NCI-H1048 (cell line): ENCODE measurements around the gene DGCR2.
"Not testable (repeated sequence)": the region's sequence is repeated elsewhere in the genome, so short reads cannot be mapped to it uniquely, and the experiment has no call there.

Source experiments
- DNase-seq: peaks from one replicate; lab custom pipeline; 2025; lab: John Stamatoyannopoulos, UW

DGCR2 gene

DNA sequence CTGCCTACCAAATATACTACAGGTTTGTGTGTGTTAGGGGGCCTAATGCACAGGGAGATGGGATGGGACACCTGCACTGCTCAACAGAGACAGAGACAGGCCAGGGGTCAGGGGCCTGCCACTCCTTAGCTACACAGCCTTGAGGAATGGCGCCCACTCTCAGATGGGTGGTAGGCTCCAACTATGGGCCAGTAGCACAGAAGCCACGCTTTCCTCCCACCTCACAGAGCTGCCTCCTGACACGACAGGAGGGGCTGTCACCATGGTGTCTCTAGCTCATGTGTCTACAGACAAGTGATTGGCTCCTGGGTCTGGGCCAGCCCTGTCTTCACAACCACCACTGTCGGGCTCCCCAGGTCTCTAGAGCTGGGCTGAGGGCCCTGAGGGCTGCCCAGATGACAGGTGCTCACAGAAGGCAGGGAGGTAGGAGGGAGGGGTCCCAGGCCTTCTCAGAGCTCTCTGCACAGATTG lies 81.8 kb downstream of the DGCR2 start:
- DNase-seq: no peak

DNA sequence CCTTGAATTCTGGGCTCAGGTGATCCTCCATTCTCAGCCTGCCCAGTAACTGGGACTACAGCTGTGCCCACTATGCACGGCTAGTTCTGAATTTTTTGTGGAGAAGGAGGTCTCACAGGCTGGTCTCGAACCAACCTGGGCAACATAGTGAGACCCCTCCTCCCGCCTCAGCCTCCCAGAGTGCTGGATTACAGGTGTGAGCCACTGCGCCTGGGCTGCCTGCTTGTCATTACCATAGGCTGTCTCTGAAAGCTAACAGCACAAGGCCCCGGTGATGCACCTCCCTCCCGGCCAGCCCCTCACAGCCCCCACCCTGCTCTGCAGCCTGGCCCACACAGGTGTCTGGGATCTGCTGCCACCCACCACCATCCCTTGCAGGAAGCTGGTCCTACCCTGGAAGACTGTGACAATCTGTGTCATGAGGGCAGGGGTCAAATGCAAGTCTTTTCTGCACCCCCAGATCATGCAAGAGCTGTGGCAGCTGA lies 82.4 kb downstream of the DGCR2 start:
- DNase-seq: no peak

DNA sequence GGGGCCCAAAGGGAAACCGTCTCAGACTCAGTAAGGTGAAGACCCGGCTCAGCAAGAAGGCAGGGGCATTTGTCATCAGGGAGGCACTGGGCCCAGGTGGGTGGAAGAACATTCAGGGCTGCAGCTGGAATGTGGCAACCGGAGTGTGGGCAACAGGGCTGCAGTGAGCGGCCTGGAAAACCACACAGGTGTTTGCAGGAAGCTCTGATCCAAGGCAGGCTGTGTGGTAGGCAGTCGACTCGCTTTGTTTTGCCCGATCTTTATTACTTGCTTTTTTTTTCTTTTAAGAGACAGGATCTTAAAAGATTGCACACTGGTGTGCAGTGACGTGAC lies 82.8 kb downstream of the DGCR2 start:
- no peak for DNase-seq

DNA sequence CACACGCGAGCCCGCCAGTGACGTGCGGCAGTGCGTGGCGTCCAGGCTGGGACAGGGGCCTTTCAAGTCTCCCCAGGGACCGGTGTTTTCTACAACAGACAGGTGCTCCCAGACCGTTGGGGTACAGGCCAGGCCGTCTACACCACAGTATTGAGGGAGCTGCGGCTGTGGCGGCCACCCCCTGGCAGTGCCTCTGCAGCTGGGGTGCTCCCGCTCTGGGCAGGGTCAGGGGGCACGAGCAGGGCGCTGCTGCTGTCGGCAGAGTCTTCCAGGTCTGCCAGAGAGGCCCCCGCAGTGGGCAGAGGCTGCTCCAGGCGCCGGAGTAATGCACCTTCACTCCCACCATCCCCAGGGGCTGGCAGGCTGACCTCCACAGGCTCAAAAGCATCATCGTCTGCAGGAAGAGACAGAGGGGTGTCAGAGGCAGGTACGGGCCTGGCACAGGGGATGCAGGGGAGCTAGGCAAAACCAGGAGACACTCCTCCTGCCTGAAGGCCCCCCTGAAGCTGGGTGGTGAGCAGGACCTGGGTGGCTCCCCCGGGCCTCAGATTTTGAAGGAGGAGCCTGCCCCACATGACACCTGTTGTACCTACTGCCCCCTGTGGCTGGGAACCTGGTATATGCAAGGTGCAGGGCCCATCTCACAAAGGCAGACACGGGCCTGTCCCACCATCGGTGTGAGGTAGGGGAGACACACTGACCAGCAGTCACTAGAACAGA lies 83.3 kb downstream of the DGCR2 start:
- no peak for DNase-seq

DNA sequence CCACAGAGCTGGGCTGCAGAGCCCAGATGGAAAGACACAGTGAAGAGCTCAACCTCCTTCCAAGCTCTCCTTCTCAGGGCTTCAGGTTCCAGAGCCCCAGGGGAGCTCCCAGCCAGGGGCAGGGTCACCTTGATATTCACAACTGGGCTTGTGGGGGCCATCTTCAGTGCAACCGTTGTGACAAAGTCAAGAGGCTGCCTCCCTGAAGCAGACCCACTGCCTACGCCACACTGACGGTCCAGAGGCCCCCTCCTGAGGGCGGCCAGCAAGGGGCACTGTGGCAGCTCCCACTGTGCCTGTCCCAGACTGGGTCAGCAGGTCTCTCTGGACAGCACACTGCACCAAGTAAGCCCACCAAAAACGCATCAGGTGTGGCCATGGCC lies 84.1 kb downstream of the DGCR2 start:
- no peak for DNase-seq

DNA sequence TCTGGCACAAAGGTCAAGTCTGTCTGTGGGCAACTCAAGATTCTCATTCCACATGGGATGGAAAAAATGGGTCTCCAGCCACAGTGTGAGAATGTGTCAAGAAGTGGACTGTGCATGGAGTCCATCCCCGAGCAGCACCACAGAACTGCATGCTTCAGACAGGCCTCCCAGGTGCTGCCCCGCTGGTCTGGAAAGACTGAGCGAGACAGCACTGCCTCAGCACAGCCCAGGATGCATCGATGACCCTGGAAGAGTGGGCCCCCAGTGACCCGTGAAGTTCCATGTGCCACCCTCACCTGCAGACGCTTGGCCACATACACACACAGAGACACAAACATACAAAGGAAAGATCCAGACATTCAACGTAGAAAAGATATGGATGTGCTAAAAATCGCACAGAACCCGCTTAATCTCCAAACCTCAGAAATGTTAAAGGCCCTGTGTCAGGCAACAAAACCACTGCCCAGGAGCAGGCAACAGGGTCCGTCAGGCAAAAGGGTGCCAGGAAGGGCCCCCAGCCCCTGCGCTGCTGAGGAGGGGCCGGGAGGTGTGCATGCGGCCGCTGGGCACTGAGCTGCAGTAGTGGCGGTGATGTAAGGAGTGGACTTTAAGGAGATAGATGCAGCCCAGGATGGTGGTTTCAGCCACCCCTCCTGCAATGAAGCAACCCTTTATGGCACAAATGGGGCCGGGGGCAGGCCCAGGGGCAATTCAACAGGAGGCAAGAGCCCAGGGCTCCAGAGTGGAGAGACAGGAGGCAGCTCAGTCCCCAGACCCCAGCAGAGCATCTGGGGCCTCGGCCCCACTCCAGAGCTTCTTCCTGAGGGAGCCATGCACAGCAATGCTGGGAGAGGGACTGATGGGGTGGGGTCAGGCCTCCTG lies 84.7 kb downstream of the DGCR2 start:
- no peak for DNase-seq

DNA sequence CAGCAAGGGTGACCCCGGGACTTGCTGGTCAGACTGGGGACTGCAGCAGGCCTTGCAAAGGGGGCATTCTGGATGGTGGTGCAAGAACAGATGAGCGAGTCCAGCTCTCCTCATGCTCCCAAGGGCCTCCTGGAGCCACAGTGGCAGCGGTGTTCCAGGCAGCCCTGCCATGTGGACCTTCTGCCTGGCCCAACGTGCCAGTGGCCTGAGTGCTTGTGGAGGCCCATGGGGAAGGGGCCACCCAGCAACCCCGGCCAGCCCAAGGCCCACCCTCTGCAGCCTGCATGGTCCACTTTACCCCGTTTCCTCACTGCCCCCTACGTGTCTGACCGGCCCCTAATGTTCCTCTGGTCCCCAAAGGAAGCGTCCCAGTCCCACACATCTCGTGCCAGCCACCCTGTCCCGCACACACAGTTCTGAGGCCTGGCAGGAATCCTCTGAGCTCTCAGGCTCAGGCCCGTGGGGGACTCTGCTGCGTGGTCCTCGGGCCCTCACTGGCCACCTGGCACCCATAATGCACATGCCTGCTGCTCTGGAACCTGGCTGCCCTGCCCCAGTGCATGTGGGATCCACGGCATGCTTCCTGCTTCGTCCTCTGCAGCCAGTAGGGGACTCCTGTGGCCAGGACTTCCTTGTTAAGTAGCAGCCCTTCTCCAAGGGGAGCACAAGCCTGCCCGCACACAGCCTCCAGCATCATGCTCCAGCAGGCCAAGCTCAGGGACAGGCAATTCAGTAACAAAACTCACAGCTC lies 85.5 kb downstream of the DGCR2 start:
- DNase-seq: no peak

DNA sequence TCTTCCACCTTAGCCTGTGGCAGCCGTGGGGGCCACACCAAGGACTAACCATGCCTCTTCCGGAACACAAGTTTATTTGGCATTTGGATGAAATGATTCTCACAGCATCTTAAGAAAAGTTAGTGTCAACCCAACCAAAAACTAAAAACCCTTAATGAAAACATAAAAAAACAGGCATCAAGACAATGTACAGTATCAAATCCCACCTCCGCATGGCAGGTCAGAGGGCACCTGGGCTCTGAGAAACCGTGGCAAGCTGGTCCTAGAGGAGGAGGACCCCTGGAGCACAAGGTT lies 86.0 kb downstream of the DGCR2 start:
- DNase-seq: no peak

DNA sequence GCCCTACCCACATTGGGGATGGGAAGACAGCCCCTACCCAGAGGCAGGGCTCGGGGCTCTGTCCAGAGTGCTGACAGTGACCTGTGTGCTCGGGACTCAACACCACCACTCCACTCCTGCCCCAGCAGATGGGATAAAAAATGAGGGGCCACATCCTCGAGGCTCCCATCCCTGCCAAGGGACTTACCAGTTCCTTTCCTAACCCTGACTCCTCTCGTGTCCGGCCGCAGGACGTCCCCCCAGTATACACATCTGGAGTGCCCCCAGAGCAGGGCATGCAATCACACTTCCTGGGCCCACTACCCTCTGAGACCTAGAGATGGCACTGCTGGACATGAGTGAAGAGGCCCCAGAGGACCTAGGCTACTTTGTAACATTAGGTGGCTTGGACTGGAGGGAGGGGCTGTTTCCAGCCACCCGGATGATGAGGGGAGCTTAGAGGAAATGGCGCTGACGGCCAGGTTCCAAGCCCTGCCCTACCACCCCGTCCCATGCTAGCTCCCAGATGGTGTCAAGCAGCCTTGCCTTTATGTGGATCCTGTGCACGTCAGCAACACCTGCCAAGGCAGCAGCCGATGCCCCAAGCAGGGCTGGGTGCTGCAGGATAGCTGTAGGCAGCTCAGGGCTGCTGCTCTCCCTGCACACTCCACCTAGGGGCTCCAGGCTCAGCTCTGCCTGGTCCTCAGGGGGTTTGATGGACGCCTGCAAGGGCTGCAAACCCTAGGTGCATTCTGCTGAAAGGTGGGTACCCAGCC lies 86.6 kb downstream of the DGCR2 start:
- DNase-seq: no peak

DNA sequence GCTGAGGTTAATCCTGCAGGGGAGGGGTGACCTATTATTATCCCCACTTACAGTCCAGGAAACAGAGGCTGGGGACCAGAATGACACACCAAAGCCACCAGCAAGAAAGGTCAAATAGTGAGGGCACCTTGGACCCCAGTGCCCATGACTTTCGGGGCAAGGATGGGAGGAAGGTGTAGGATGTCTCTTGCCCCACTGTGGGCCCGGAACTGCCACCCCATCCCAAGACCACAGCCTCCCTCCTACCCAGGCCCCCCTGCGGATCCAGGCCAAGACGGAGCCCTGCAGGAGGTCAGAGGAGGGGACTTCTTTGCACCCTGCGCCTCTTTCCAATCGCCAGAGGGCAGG lies 87.1 kb downstream of the DGCR2 start:
- DNase-seq: not testable (repeated sequence)

DNA sequence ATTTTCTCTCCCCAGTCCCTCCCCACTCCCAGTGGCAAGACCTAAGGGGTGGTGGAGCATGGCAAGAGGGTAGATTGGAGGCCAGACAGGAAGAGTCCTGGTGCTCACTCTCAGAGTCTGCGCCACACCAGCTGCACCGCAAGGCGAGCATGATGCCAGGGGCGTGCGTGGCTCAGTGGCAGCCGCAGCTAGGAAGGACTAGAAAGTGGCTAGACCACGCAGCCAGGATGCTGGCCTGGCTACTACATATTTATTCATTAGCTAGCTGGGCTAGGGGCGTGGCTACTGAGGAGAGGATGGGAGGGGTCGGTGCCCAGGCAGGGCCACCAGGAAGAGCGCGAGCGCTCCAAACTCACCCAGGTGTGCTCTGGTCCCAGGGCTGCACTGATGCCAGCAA lies 87.5 kb downstream of the DGCR2 start:
- DNase-seq: not testable (repeated sequence)

DNA sequence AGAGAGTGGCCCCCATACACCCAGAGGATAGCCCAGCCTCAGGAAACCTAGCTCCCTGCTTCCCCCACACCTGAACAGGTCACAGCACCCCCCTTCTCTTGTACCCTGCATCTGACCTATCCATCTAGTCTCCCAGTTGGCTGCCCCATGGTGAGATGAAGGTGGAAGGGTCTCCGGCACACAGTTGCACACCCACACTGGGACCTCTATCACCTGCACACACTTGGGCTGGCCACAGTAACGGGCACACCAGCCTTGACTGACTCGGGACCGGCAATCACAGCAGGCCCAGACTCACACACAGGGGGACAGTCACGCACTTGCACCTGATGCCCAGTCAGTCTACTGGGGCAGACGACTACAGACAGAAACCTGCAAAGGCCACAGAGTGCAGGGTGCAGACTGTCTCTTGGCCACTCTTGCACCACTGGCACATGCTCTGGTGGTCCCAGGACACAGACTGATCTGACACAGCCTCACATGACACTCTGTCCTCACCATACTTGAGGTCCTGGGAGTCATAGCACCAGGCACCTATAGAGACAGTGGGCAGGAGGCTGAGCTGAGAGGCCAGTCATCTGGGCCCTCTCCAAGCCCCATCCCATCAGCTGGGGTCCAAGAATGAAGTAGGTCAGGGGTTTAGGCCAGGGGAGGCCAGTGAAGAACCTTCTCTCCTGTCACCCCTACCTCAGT lies 88.0 kb downstream of the DGCR2 start:
- not testable (repeated sequence) for DNase-seq

DNA sequence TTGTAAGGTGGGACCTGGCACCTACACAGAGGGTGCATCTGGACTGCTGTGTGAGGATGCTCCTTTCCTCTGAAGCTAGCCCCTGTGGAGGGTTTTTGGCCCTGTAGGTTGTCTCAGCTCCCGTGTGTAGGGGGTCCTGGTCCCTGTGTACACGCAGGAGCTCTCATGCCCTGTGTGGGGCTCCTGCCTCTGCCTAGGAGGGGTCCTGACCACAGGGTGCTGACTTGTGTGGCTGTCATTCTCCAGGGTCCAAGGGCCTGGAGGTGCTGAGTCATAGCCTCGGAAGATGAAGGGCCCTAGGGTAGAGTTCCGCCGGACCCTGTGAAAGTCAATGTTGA lies 88.7 kb downstream of the DGCR2 start:
- DNase-seq: not testable (repeated sequence)

DNA sequence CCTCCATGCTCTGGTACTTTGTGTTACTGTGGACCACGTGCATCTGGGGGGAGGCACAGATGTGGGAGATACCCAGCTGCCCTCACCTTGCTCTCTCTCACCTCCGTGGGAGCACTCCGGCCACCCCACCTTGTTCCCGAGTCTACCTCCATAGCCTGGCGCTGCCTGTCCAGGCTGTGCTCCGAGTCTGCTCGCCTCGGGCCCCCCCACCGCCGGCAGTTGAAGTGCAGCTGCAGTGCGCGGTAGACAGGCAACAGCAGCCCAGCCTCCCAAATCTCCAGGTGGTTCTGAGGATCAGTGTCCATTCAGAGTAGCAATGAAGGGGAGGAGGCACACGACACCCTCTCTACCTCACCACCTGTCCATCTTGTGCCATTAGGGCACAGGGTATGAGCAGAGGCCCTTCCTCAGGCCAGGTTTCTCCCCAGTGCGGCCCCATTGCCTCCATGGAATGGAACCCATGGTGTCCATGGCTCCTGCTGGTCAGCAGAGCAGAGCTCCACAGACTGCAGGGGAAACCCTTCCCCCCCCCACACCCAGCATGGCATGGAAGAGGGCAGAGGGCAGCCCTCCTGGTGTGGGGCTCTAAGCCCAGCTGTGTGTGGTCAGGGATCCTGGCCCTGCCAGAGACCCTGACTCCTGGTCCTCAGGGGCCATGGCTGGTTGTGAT lies 89.2 kb downstream of the DGCR2 start:
- DNase-seq: not testable (repeated sequence)

DNA sequence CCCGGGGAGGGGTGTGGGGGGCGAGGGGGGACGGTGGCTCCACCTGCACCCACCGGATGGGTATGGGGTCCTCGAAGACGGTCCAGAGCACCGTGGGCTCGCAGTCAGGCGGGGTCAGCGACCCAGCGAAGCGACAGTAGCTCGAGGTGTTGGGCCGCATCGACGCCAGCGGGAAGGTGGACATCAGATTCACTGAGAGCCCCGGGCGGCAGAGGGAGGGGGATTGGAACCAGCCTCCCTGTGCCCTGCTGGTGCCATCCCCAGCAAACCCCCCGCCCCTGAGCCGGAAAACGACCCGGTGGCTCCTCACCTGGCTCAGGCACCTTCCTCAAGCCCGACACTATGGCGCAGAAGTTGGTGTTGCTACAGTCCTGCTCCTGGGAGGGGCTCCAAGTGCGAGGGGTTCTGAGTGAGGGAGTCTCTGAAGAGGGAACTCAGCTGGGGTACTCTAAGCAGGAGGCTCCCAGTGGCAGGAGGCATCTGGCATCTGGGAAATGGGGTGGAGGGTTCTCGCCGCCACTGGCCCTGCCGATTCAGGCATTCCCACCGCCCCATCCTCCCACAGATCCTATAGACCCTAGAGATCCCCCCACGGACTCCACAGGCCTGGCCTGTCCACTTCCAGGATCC lies 89.9 kb downstream of the DGCR2 start:
- not testable (repeated sequence) for DNase-seq

DNA sequence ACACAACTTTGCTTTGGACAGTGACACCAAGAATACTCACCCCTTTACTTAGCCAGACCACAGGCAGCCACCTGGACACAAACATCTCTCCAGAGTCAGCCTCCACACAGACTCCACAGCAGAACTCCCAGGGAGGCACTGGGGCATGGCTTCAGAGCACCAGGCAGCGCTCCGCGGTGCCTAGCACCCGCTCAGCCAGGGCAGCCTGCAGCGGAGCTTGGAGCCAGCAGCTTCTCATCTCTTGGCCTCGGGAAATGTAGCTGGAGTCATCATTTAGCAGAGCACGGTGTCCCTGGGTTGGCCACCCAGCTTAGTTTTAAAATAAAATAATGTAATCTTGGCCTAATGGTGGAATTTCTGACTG lies 91.3 kb downstream of the DGCR2 start:
- not testable (repeated sequence) for DNase-seq

DNA sequence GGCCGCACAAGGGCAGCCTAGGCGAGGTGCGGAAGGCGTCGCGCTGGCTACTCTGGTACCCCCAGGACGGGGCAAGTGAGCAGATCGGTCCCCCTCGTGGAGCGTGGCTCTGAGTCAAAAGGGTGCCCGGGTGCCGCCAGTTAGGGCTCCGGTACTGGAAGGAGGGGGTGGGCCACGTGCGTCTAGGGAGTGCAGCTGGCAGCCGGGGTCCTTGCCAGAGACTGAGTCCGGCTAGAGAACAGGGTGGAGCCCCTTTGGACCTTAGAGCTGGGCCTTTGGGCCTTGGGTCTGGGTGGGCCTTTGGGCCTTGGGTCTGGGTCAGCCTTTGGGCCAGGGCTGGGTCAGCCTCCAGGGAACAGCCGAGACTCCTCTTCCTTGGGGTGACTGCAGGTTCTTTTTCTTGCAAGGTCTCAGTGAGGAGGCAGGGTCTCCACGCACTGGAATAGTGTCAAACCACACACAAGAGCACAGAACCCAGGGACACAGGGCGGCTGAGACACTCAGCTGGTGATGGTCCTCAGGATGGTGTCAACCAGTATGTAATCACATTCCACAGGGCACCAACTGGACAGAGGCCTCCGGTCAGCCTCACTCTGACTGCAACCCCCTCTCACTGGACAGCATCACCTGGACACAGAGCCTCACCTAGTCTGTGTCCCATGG lies 91.9 kb downstream of the DGCR2 start:
- DNase-seq: not testable (repeated sequence)

DNA sequence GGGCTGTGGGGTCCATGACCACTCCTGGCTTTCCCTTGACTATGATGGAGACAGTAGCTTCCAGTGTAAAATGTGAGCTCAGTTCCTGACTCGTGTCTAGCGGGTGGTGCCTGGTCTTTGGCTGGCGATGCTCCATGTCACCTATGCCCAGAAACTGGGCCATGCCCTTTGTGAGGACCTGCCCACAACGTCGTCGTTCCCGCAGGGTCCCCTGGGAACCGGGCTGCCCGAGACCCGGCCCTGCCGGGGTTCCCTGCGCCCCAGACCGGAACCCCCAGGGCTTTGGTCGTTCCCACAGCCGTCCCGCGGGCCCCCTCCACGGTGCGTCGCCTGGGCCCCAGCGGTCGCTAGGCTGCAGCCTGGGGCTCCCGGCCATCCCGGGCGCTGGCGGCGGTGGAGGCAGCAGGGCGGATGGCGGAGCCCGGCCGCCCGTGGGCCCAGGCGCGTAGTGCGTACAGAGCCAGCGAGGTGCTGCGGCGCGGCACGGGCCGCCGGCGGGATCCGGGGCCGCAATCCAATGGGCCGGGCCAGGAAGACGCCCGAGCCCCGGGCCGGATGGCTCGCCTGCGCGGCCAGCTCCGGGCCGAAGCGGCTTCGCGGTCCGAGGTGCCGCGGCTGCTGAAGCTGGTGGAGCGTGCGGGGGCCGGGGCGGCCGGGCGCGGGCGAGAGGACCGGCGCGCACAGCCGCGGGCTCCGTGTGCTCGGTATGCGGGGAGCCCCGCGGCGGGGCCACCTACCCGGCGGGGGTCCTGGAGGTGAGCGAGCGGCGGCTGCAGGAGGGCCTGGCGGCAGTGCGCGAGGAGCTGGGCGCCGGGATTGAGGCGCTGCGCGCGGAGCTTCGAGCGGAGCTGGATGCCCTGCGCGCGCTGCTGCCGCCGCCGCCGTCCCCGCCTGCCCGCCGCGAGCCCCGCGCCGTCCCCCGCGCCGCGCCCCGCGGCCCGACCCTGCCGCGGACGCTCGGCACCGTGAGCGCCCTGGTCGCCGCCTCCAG lies 92.8 kb downstream of the DGCR2 start:
- not testable (repeated sequence) for DNase-seq

DNA sequence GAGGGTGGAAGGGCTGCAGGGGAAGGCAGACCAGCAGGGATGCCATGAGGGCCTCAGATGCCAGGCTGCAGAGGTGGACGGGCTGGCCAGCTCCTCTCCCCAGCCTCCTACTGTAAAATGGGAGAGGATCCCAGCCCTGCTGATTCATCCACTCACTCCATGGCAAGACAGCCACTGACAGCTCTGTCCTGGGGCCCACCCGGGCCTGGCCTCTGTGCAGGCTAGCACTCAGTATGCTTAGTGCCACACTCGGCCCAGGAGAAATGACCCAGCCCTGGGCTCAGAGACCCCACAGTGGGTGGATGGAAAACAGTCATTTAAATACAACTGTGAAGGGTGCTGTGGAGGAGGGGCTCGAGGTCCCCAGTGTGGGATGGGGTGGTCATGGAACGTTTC lies 94.2 kb downstream of the DGCR2 start:
- not testable (repeated sequence) for DNase-seq
